NAMALWA (cell line): ENCODE data around the gene NHSL2.
A peak's percentile ranks its signal among the peaks of the same experiment; 100 is the strongest.
"Not testable (repeated sequence)": the region's sequence is repeated elsewhere in the genome, so short reads cannot be mapped to it uniquely, and the experiment has no call there.

Experiments used
- DNase-seq: peaks from one replicate; pipeline ENCODE4 v3.0.0-alpha.2; 2015; ENCODE audit warnings: low spot score

The NHSL2 gene

GRCh38 chrX:72131317-72132294 is 221.0 kb downstream of the NHSL2 start, which contains the start of gene RTL5:
Gene RTL5, minus strand, starts transcription at chrX:72131915.
- no peak for DNase-seq

GRCh38 chrX:72132456-72132855 is 221.8 kb downstream of the NHSL2 start:
- DNase-seq, result no peak

GRCh38 chrX:72133851-72134546 is 223.4 kb downstream of the NHSL2 start:
- no peak for DNase-seq

GRCh38 chrX:72137846-72138495 is 227.3 kb downstream of the NHSL2 start:
- DNase-seq, result no peak

- DNase-seq, result no peak
These were observed 228.9 kb downstream of the NHSL2 start for GRCh38 chrX:72139538-72139937.

- DNase-seq, result no peak
These were observed 230.8 kb downstream of the NHSL2 start for GRCh38 chrX:72141372-72142004.

GRCh38 chrX:72142094-72142793 is 231.6 kb downstream of the NHSL2 start:
- peak; percentile 27 for DNase-seq

GRCh38 chrX:72142794-72143608 is 232.4 kb downstream of the NHSL2 start:
- no peak for DNase-seq

GRCh38 chrX:72143609-72143907 is 232.9 kb downstream of the NHSL2 start:
- DNase-seq, result no peak

GRCh38 chrX:72145181-72145580 is 234.5 kb downstream of the NHSL2 start:
- no peak for DNase-seq

GRCh38 chrX:72146527-72146926 is 235.9 kb downstream of the NHSL2 start:
- no peak for DNase-seq

GRCh38 chrX:72158773-72159172 is 248.1 kb downstream of the NHSL2 start:
- no peak for DNase-seq

GRCh38 chrX:72159769-72160168 is 249.1 kb downstream of the NHSL2 start:
- no peak for DNase-seq

GRCh38 chrX:72165551-72165950 is 254.9 kb downstream of the NHSL2 start:
- no peak for DNase-seq

GRCh38 chrX:72169008-72169728 is 258.5 kb downstream of the NHSL2 start:
- no peak for DNase-seq

GRCh38 chrX:72176289-72176688 is 265.6 kb downstream of the NHSL2 start:
- DNase-seq, result not testable (repeated sequence)

GRCh38 chrX:72176981-72177380 is 266.3 kb downstream of the NHSL2 start:
- no peak for DNase-seq

- no peak for DNase-seq
These were observed 269.9 kb downstream of the NHSL2 start for GRCh38 chrX:72180539-72180938.

- DNase-seq, result peak; percentile 96
These were observed 270.8 kb downstream of the NHSL2 start, which contains the start of gene PIN4 for GRCh38 chrX:72181178-72182125. Gene PIN4, plus strand, starts transcription at chrX:72181757. Its CDS starts 29 bp downstream, at chrX:72181786.
